Keratinocyte (primary cell): ENCODE results near the gene CSNK1G2.

Source experiments
- CTCF ChIP-seq, 3 experiments: IDR thresholded peaks in 1 of 3; conservative IDR thresholded peaks in 1 of 3; optimal IDR thresholded peaks in 1 of 3; 2 replicates in 2 of 3; 3 replicates in 1 of 3; pipeline versions ENCODE3 to v1.5.1; 2011; ENCODE audit warnings: low read length in 3 of 3, mild to moderate bottlenecking in 3 of 3, moderate library complexity in 2 of 3, control low read depth in 1 of 3, inconsistent platforms in 1 of 3; ENCODE audit not compliant: insufficient read depth in 2 of 3; ENCODE audit errors: extremely low read depth in 1 of 3
- EZH2 ChIP-seq: IDR thresholded peaks from one replicate; pipeline ENCODE4 v1.6.1; 2012; ENCODE audit warnings: inconsistent platforms, mild to moderate bottlenecking, low read length, moderate library complexity

- TF ChIP-seq CTCF (optimal IDR thresholded peaks at IDR 0.05 in 1 of 3, IDR thresholded peaks at IDR 0.05 in 1 of 3, conservative IDR thresholded peaks at IDR 0.05 in 1 of 3; ENCODE audit: extremely low read depth in 1 of 3, insufficient read depth in 2 of 3, low read length in 3 of 3), result no peak
- no peak for TF ChIP-seq EZH2
Measured at GRCh38 chr19:1893791-1894190, 47.2 kb upstream of the CSNK1G2 start.
